ENCODE data around the gene PIM2. TPM values are rescaled to one million over a fixed set of nuclear protein-coding genes. Genes with fewer than 3 reads are reported as not detected.

PIM2 gene
- total RNA-seq, 4 donors from 2014 or later = 4.7 to 7.4 (median 7.0) TPM

DNA sequence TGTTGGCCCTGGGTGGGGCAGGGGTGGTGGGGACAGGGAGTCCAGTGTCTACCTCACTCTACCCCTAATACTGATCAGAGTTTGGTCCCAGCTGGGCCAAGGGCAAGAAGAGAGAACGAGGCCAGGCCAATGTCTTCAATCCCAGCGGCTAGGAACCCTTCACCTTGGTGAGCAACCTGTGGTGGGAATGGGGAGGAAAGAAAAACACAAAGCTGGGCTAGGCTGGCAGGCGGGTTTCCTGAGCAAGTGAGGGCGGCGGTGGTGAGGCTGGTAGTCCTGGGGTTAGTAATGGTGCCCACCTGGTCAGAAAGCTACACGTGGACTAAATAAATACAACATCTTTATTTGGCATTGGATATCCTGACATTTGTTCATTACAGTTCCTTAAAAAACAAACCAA, 15.5 kb downstream of the PIM2 start:
- 82 to 100% methylated on average over 3 to 5 of the region's 6 CpGs for WGBS, 2 donors (ENCODE audit: low coverage in 1 of 2)
- Histone ChIP-seq H3K27me3 (no peaks in the 10 kb centered on the region), H3K27ac (no peak overlapping the region), H3K9me3 (no peaks in the 10 kb centered on the region), H3K4me3 (no peak overlapping the region), H3K4me1 (peaks cover 0 to 17% (median 0%) of the 10 kb centered on the region in 3 donors), H3K36me3 (peaks cover 0 to 64% of the 10 kb centered on the region in 2 donors)
- TF ChIP-seq POLR2A (IDR thresholded peaks at IDR 0.05) (no peak), EP300 (IDR thresholded peaks at IDR 0.05) (no peak), POLR2AphosphoS5 (IDR thresholded peaks at IDR 0.05) (no peak), CTCF (IDR thresholded peaks at IDR 0.05) (no peak)
- no peak for ATAC-seq

GRCh38 chrX:48902776-48903175, 16.0 kb downstream of the PIM2 start:
- Histone ChIP-seq H3K36me3 (peaks cover 0 to 64% of the 10 kb centered on the region in 2 donors), H3K27me3 (no peaks in the 10 kb centered on the region), H3K4me1 (peaks cover 0 to 17% (median 0%) of the 10 kb centered on the region in 3 donors), H3K9me3 (no peaks in the 10 kb centered on the region), H3K27ac (no peak overlapping the region), H3K4me3 (no peak overlapping the region)
- WGBS, 2 donors (ENCODE audit: low coverage in 1 of 2) = 60% methylated on average over 1 of the region's 14 CpGs; no CpG with 5 or more reads in 1 of the 2 donors
- TF ChIP-seq CTCF (IDR thresholded peaks at IDR 0.05) (no peak), POLR2A (IDR thresholded peaks at IDR 0.05) (no peak), EP300 (IDR thresholded peaks at IDR 0.05) (no peak), POLR2AphosphoS5 (IDR thresholded peaks at IDR 0.05) (no peak)
- ATAC-seq = no peak

- Histone ChIP-seq H3K9me3 (no peaks in the 10 kb centered on the region), H3K4me1 (peaks cover 0 to 17% (median 0%) of the 10 kb centered on the region in 3 donors), H3K27me3 (no peaks in the 10 kb centered on the region), H3K27ac (no peak overlapping the region), H3K4me3 (no peak overlapping the region), H3K36me3 (peaks cover 0 to 64% of the 10 kb centered on the region in 2 donors)
- TF ChIP-seq EP300 (IDR thresholded peaks at IDR 0.05) (no peak), CTCF (IDR thresholded peaks at IDR 0.05) (no peak), POLR2AphosphoS5 (IDR thresholded peaks at IDR 0.05) (no peak), POLR2A (IDR thresholded peaks at IDR 0.05) (no peak)
- 88% methylated on average over 14 of the region's 20 CpGs; no CpG with 5 or more reads in 1 of the 2 donors for WGBS, 2 donors (ENCODE audit: low coverage in 1 of 2)
- ATAC-seq = no peak
Observed at GRCh38 chrX:48902135-48902534, 16.7 kb downstream of the PIM2 start.

GRCh38 chrX:48901069-48901468, 17.8 kb downstream of the PIM2 start:
- 67 to 71% methylated on average over 1 to 2 of the region's 7 CpGs for WGBS, 2 donors (ENCODE audit: low coverage in 1 of 2)
- Histone ChIP-seq H3K36me3 (peaks cover 0 to 55% of the 10 kb centered on the region in 2 donors), H3K4me1 (peaks cover 0 to 26% (median 0%) of the 10 kb centered on the region in 3 donors), H3K27ac (no peak overlapping the region), H3K4me3 (no peak overlapping the region), H3K27me3 (no peaks in the 10 kb centered on the region), H3K9me3 (no peaks in the 10 kb centered on the region)
- no peak for ATAC-seq
- TF ChIP-seq POLR2A (IDR thresholded peaks at IDR 0.05) (no peak), CTCF (IDR thresholded peaks at IDR 0.05) (no peak), EP300 (IDR thresholded peaks at IDR 0.05) (no peak), POLR2AphosphoS5 (IDR thresholded peaks at IDR 0.05) (no peak)

- ATAC-seq = no peak
- no peak for TF ChIP-seq CTCF (IDR thresholded peaks at IDR 0.05)
- TF ChIP-seq EP300 (IDR thresholded peaks at IDR 0.05) = no peak
- no peak for TF ChIP-seq POLR2AphosphoS5 (IDR thresholded peaks at IDR 0.05)
- TF ChIP-seq POLR2A (IDR thresholded peaks at IDR 0.05) = no peak
- WGBS, 2 donors (ENCODE audit: low coverage in 1 of 2) = no CpG with 5 or more reads among the region's 8 CpGs
- peak overlapping the region in 2 of 4 donors; percentile 14 to 95 for H3K27ac ChIP-seq
- H3K27me3 ChIP-seq = no peaks in the 10 kb centered on the region
- H3K4me3 ChIP-seq = no peak overlapping the region
- H3K4me1 ChIP-seq = peaks cover 0 to 37% (median 0%) of the 10 kb centered on the region in 3 donors
- H3K9me3 ChIP-seq = no peaks in the 10 kb centered on the region
- peaks cover 0 to 37% of the 10 kb centered on the region in 2 donors for H3K36me3 ChIP-seq
Observed at GRCh38 chrX:48899078-48899410, 19.8 kb downstream of the PIM2 start.

All from gastroesophageal sphincter (tissue), 4 donors.